Measurements from ENCODE around the gene CIB2. TPM values are rescaled to one million over a fixed set of nuclear protein-coding genes. Genes with fewer than 3 reads are reported as not detected.

The CIB2 gene
- total and polyA plus RNA-seq, 2 experiments from 2014 or later: 59.5 to 64.4 TPM

- TF ChIP-seq EZH2 (IDR thresholded peaks at IDR 0.05; ENCODE audit: low read depth, unreplicated experiment) (no peak), EZH2phosphoT487 (IDR thresholded peaks at IDR 0.05; ENCODE audit: unreplicated experiment) (no peak), CTCF (conservative IDR thresholded peaks at IDR 0.05; ENCODE audit: low read depth in 2 of 2) (no peak), JUNB (IDR thresholded peaks at IDR 0.05; ENCODE audit: unreplicated experiment) (no peak), POLR2AphosphoS5 (IDR thresholded peaks at IDR 0.05; ENCODE audit: low read depth) (no peak), CREB1 (CRISPR knock-in tag; IDR thresholded peaks at IDR 0.05; ENCODE audit: low read depth) (no peak), REST (IDR thresholded peaks at IDR 0.05; ENCODE audit: unreplicated experiment) (no peak), ZNF114 (CRISPR knock-in tag; IDR thresholded peaks at IDR 0.05) (no peak), NANOG (IDR thresholded peaks at IDR 0.05; ENCODE audit: borderline replicate concordance) (no peak), ZNF331 (CRISPR knock-in tag; IDR thresholded peaks at IDR 0.05; ENCODE audit: low read depth) (no peak)
Measured at GRCh38 chr15:78059110-78059839, 72.0 kb downstream of the CIB2 start (continued).

GRCh38 chr15:78058401-78058935 lies 72.8 kb downstream of the CIB2 start:
- Histone ChIP-seq H3K4me1 (ENCODE audit: insufficient read depth) (peaks cover 17% of the 10 kb centered on the region), H3K79me2 (replicated peaks; ENCODE audit: insufficient read depth) (peaks cover 57% of the 10 kb centered on the region), H3K4me2 (no peak overlapping the region), H2AFZ (no peak overlapping the region), H3K27ac (ENCODE audit: low read depth) (no peak overlapping the region), H3K36me3 (ENCODE audit: insufficient read depth) (no peaks in the 10 kb centered on the region), H3K9me2 (ENCODE audit: insufficient read depth) (no peaks in the 10 kb centered on the region), H4K20me1 (replicated peaks; ENCODE audit: insufficient read depth) (peaks cover 6% of the 10 kb centered on the region), H3F3A (replicated peaks; ENCODE audit: low read depth) (no peaks in the 10 kb centered on the region), H3K27me3 (ENCODE audit: insufficient read depth) (no peaks in the 10 kb centered on the region), H3K4me3 (no peak overlapping the region)
- H3K27ac Mint-ChIP-seq: no peak overlapping the region
- no peak for DNase-seq (ENCODE audit: low spot score)
- no peaks in the 10 kb centered on the region for H3K36me3 Mint-ChIP-seq (ENCODE audit: low read depth)
- no peak for ATAC-seq
- peaks cover 18% of the 10 kb centered on the region for H3K4me1 Mint-ChIP-seq
- H3K27me3 Mint-ChIP-seq (ENCODE audit: insufficient read depth, low read depth, poor library complexity): peaks cover 6% of the 10 kb centered on the region
- no peak overlapping the region for H3K4me3 Mint-ChIP-seq
- no peaks in the 10 kb centered on the region for H3K9me3 Mint-ChIP-seq
- TF ChIP-seq POLR2AphosphoS5 (IDR thresholded peaks at IDR 0.05; ENCODE audit: low read depth) (no peak), ETS1 (IDR thresholded peaks at IDR 0.05) (no peak), ZNF114 (CRISPR knock-in tag; IDR thresholded peaks at IDR 0.05) (no peak), REST (IDR thresholded peaks at IDR 0.05; ENCODE audit: unreplicated experiment) (no peak), STAT1 (IDR thresholded peaks at IDR 0.05; ENCODE audit: unreplicated experiment) (no peak), CREB1 (CRISPR knock-in tag; IDR thresholded peaks at IDR 0.05; ENCODE audit: low read depth) (no peak), CTCF (conservative IDR thresholded peaks at IDR 0.05; ENCODE audit: low read depth in 2 of 2) (no peak), ZNF331 (CRISPR knock-in tag; IDR thresholded peaks at IDR 0.05; ENCODE audit: low read depth) (no peak), NANOG (IDR thresholded peaks at IDR 0.05; ENCODE audit: borderline replicate concordance) (no peak), JUNB (IDR thresholded peaks at IDR 0.05; ENCODE audit: unreplicated experiment) (no peak), EZH2phosphoT487 (IDR thresholded peaks at IDR 0.05; ENCODE audit: unreplicated experiment) (no peak), EZH2 (IDR thresholded peaks at IDR 0.05; ENCODE audit: low read depth, unreplicated experiment) (no peak)

Data from GM23338 (cell line).